ENCODE data around the gene UNC119. TPM values are rescaled to one million over a fixed set of nuclear protein-coding genes. Genes with fewer than 3 reads are reported as not detected.

UNC119 gene
- total RNA-seq, 1 donor from 2014 or later: 66.2 TPM

DNA sequence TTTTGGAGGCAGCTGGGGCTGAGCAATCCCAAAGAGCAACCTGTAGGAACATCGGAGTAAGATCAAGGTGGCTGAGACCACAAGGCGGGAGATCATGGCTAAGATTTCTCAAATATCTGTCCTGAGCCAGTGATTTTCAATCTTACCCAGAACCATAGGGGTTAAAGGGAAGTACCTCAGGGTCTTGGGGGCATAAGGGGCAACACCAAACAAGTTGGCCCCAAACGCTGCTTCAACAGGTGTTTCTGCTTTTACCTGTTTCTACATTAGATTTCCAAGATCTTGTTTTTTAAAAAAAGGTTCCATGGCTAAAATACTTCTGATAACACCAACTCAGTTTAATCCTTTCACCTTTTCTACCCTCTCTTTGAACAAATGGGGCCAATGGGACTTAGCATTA is 2.6 kb upstream of the UNC119 start:
- Mint-ChIP-seq H3K4me3 (no peak overlapping the region), H3K27me3 (ENCODE audit: low read depth) (no peaks in the 10 kb centered on the region), H3K36me3 (peaks cover 46% of the 10 kb centered on the region), H3K4me1 (peaks cover 24% of the 10 kb centered on the region), H3K27ac (peak overlapping the region; percentile 66), H3K9me3 (no peaks in the 10 kb centered on the region)
- no peak for TF ChIP-seq CTCF (IDR thresholded peaks at IDR 0.05; ENCODE audit: unreplicated experiment)
- no peak for DNase-seq (ENCODE audit: low spot score in 2 of 2, unreplicated experiment in 2 of 2)

DNA sequence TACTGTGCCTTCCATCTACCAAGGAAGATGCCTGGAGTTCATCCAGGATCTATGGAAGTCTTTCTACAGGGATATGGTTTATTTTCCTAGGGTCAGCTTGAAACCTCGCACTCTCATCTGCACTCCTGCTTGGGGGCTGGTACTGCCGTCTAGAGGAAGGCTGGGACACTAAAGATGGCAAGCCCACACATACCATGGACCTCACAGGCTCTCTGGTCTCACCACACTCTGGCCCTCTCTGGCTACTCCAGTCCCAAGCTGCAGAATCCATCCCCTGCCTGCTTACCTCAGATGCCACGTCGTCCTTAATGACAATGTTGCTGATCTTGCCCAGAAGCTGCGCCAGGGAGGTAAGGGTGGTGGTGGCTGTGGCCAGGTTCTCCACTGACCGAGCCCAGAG is 2.1 kb upstream of the UNC119 start:
- Mint-ChIP-seq H3K27ac (no peak overlapping the region), H3K9me3 (no peaks in the 10 kb centered on the region), H3K4me1 (peaks cover 25% of the 10 kb centered on the region), H3K27me3 (ENCODE audit: low read depth) (no peaks in the 10 kb centered on the region), H3K36me3 (peaks cover 42% of the 10 kb centered on the region), H3K4me3 (no peak overlapping the region)
- no peak for DNase-seq (ENCODE audit: low spot score in 2 of 2, unreplicated experiment in 2 of 2)
- TF ChIP-seq CTCF (IDR thresholded peaks at IDR 0.05; ENCODE audit: unreplicated experiment): no peak

GRCh38 chr17:28553000-28553505 is 629 bp upstream of the UNC119 start:
- DNase-seq (ENCODE audit: low spot score in 2 of 2, unreplicated experiment in 2 of 2): no peak
- Mint-ChIP-seq H3K27me3 (ENCODE audit: low read depth) (no peaks in the 10 kb centered on the region), H3K27ac (peak overlapping the region; percentile 91), H3K9me3 (no peaks in the 10 kb centered on the region), H3K4me3 (peak overlapping the region; percentile 96), H3K4me1 (peaks cover 30% of the 10 kb centered on the region), H3K36me3 (peaks cover 36% of the 10 kb centered on the region)
- no peak for TF ChIP-seq CTCF (IDR thresholded peaks at IDR 0.05; ENCODE audit: unreplicated experiment)

DNA sequence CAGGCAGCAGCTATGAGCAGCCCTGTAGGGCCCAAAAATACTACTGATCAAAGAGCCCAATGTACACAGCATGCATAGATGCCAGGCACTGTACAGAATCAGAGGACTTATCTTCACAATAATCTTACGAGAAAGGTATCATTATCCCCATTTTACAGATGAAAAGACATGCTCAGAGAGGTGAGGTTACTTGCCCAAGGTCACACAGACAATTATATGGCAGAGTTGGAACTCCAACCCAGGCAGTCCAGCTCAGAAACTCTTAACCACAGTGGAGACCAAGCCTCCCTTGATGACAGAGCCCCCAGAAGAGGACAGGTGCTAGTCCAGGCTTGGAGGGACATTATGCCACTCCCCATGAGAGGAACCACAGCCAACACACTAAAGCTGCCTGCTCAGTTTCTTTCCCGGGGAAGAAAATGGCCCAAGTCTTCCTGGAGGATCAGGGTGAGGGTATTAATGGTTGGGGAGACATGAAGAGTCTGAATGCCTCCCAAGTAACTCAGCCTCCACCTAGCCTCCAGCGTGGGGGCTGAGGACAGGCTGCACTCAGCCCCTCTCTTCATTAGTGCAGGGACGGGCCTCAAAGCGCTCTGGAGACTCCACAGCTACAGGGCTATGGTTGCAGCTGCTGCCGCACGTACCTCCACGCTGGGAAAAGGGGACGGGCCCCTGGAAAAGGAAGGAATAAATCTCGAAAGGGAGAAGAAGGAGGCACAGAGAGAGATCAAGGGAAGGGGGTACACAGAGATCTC is 826 bp downstream of the UNC119 start:
- no peak for TF ChIP-seq CTCF (IDR thresholded peaks at IDR 0.05; ENCODE audit: unreplicated experiment)
- Mint-ChIP-seq H3K27ac (peak overlapping the region; percentile 97), H3K4me3 (peak overlapping the region; percentile 96), H3K4me1 (peaks cover 31% of the 10 kb centered on the region), H3K27me3 (ENCODE audit: low read depth) (no peaks in the 10 kb centered on the region), H3K9me3 (no peaks in the 10 kb centered on the region), H3K36me3 (peaks cover 24% of the 10 kb centered on the region)
- DNase-seq (ENCODE audit: low spot score in 2 of 2, unreplicated experiment in 2 of 2): peak in 1 of 2 experiments; percentile 50

DNA sequence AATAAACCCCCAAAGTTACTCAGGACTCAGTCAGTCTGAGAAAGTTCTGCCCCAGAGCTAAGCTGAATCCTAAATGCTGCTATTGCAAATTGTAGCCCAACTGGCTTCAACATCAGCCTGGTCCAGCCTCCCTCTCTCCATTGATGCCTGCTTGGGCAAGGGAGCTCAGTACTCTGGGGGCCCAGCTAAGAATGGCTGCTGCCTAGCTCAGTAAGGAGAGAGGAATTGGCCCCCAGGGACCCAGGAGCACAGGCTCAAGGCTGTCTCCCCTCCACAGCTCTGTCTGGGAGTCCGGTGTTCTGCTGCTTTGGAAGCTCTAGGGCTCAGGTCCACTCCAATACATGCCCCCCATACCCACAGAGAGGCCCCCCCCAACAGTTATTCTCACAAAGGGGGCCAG is 1.6 kb downstream of the UNC119 start:
- peaks cover 16% of the 10 kb centered on the region for H3K36me3 Mint-ChIP-seq
- no peaks in the 10 kb centered on the region for H3K27me3 Mint-ChIP-seq (ENCODE audit: low read depth)
- H3K27ac Mint-ChIP-seq: no peak overlapping the region
- no peaks in the 10 kb centered on the region for H3K9me3 Mint-ChIP-seq
- no peak for DNase-seq (ENCODE audit: low spot score in 2 of 2, unreplicated experiment in 2 of 2)
- peaks cover 31% of the 10 kb centered on the region for H3K4me1 Mint-ChIP-seq
- no peak for TF ChIP-seq CTCF (IDR thresholded peaks at IDR 0.05; ENCODE audit: unreplicated experiment)
- peak overlapping the region; percentile 96 for H3K4me3 Mint-ChIP-seq

All from mesothelial cell of epicardium (in vitro differentiated cells).